EH (cell line): ENCODE results near the gene STAT5B.

Experiments used
- DNase-seq: peaks from one replicate; pipeline ENCODE4 v3.0.0-alpha.2; 2015; ENCODE audit warnings: low read depth

STAT5B gene

GRCh38 chr17:42179911-42180410 is 96.2 kb downstream of the STAT5B start:
- DNase-seq: peak; percentile 60

DNA sequence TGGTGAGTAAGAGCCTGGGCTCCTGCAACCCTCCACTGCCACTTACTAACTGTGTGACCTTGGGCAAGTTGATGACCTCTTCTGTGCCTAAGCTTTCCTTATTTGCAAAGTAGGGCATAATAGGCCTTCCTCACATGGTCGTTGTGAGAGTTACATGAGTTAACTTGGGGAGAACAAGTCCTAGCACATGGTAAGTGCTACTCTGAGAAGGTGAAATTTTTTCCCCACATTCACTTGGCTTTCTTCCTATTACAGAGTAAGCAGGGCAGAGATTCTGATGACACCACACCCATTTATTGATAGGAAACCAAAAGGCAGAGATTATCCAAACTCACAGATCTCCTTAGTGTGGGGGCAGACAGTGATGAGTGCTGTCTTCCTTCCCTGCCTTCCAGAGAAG is 96.9 kb downstream of the STAT5B start:
- no peak for DNase-seq

- DNase-seq: no peak
These were observed 97.4 kb downstream of the STAT5B start for GRCh38 chr17:42178817-42179216.

- DNase-seq: no peak
These were observed 98.5 kb downstream of the STAT5B start for GRCh38 chr17:42177684-42178083.

DNA sequence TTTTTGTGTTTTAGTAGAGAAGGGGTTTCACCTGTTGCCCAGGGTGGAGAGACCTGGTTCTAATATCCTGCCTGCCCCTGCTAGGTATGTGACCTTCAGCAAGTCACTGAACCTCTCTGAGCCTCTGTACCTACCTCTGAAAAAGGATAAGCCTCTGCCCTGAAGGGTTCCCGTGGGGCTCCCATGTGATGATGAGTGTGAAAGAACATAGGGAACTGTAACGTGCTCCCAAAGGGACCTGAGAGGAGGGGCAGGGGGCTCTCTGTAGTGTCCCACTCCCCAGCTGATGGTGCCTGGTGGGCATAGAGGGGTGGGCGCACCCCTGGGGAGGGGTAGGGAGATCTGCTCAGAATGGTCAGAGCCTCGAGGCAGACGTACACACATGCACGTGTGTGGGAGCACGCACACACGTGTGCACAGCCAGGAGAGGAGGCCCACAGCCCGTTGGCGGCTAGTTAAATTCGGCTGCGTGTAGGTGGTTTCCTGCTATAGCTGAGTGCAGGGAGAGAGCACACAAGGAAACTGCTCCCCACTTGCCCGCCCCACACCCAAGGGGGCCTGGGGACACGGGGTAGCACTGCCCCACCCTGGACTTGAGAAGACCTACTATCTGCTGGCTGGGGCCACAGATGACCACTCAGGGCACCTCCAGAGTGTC is 101.9 kb downstream of the STAT5B start:
- DNase-seq: no peak

- DNase-seq: no peak
These were observed 104.4 kb downstream of the STAT5B start for GRCh38 chr17:42171831-42172230.

- no peak for DNase-seq
These were observed 106.8 kb downstream of the STAT5B start for GRCh38 chr17:42169351-42169750.

DNA sequence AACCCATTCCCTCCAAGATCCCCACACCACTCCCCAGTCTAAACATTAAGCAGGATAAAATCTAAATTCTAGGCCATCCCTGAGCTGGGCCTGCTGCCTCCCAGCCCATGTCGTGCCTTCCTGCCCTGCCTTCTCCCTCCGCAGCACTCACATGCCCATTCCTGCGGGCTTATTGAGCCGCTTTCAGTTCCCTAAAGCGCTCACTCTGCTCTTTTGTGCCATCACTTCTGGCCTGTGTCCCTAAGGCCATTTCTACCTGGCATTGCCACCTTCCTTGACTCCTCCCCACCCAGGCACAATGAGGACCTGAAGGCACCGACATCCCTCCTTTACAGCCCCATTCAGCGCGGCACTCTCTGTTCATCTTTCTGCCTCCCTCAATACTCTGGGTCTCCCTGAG is 108.4 kb downstream of the STAT5B start:
- no peak for DNase-seq

DNA sequence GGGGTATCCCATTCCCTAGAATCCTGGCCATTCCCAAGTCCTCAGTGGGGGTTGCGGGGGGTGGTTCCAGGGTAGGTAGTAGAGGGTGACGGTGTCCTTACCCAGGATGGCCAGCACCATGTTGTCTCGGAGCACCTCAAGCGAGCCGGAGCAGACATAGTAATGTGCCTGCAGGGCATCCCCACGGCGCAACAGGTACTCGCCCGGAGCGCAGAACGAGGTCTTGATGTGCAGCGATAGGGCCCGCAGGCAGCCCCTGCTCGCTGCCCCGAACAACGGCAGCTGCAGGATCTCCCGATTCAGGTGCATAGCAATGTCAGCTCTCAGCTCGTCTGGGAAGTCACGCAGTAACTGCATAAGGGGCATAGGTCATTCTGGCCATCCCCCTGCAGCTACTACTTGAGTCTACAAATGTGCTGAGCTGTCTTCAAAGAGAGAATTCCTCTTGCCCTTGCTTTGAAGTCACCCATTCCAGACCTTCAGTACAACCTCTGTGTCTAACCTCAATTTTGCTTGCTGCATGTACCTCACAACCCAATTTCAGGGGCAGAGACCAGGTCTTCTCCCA is 109.9 kb downstream of the STAT5B start:
- DNase-seq: no peak

GRCh38 chr17:42165751-42166150 is 110.4 kb downstream of the STAT5B start:
- DNase-seq: no peak

GRCh38 chr17:42163696-42164407 is 112.3 kb downstream of the STAT5B start:
- no peak for DNase-seq

DNA sequence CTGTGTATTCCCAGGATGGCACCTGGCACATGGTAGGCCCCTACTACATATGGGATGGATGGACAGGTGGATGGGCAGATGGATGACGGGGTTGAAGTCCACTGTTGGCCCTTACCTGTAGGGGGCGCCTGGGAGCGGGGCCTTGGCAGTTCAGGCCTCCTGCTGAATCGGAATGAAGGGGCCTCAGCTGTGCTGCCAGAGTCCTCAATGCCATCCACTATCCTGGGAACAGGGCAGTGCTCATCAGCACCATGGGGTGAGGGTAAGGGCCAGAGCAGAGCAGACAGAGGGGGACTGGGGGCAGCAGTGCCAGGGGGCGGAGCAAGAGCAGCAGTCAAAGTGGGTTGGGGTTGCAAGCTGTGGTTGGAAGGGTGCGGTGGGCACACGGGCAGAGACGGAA is 113.1 kb downstream of the STAT5B start:
- no peak for DNase-seq

DNA sequence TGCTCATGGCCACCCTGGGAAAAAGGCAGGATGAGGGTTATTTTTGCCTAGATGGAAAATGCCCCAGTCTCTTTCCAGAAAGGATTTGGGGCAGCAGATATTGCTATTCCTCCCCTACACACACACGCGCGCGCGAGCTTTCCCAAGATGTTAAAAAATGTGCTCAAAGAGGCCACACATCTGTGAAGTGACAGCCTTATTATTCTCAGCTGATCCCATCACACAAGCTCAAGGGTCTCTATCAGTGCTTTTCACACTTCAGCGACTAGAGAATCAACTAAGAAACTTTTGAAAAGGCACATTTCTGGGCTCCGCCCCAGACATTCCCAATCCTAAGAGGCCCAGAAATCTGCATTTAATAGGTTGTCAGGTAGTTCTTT is 115.7 kb downstream of the STAT5B start:
- no peak for DNase-seq

DNA sequence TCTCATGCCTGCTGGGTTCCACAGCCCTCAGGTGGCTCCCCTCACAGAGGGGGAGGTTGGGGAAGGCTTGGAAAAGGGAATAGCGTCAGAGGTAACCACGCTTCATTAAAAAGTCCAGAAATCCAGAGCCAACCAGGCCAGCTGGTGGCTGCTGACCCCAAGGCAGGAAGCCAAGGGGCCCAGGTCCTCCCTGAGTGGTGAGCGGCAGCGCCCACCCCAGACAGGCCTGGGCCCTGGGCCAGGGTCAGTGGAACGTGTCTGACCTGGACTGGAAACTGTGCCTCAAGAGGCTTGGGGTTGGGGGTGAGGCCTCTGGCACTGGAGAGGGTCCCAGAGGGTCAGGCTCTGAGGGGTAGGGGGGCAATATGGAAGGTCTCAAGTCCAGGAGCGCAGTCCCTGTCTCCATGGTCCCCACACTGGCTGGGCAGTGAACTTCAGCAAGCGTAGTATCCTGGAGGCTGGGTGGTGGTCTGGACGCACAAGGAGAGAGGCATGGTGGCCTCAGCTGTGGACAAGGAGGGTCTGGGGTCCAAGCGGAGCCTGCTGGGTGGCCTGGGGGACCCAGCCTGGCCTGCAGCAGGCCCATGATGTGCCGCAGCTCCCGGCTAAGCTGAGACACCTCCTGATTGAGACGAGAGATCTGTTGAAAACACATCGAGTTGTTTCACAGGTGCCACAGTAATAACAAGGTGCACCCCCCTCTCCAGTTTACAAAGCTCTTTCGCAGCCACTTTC is 116.2 kb downstream of the STAT5B start:
- no peak for DNase-seq

DNA sequence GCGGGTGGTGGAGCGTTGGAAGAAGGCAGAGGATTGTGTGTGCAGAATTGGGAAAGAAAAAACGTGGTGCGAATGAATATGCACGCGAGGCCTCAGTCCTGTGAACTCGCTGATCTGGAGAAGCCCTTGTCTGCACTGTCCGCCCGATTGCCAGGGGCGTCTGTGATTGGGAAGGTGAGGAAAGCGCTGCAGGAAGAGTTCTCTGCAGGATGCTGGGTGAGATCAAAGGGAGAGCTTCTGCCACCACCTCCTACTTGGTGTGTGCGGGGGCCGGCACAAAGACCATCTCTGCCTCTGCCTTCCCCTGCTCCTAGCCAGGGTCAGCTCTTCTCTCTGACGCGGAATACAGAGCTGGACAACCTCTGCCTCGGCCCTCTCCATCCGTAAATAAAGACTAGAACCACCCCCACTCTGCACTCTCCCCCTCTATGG is 120.6 kb downstream of the STAT5B start:
- DNase-seq: peak; percentile 33

- peak; percentile 54 for DNase-seq
These were observed 122.1 kb downstream of the STAT5B start for GRCh38 chr17:42153919-42154742.
